Epidermal melanocyte (primary cell): ENCODE data around the gene MX2.

ENCODE experiments used
- DNase-seq: peaks from one replicate; pipeline ENCODE4 v3.0.0; 2011; ENCODE audit warnings: low spot score; ENCODE audit not compliant: insufficient read length

MX2 gene

DNA sequence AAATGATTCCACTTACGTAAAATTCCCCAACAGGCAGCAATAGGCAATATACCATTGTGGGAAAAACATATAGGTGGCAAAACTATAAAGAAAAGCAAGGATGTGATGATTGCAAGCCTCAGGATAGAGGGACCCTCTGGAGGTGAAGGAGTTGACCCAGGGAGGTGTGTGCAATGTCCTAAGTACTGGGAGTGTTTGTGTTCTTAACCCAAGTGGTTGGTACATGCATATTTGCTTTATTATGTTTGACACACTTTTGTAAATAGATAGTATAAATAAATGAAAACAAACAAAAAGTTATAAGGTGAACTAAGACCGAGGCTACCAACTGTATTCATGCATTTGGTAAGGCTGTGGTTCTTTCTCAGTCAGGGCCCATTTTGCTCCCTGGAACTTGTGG is 71.7 kb downstream of the MX2 start:
- no peak for DNase-seq

DNA sequence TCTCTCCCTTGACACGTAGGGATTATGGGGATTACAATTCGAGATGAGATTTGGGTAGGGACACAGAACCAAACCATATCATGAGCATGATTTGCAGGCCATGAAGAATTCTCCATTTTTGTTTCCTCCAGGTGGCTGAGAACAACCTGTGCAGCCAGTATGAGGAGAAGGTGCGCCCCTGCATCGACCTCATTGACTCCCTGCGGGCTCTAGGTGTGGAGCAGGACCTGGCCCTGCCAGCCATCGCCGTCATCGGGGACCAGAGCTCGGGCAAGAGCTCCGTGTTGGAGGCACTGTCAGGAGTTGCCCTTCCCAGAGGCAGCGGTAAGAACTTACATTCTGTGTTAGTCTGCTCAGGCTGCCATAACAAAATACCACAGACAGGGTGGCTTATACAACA is 73.9 kb downstream of the MX2 start:
- DNase-seq, result no peak

- no peak for DNase-seq
These were observed 75.9 kb downstream of the MX2 start for GRCh38 chr21:41437729-41438128.

DNA sequence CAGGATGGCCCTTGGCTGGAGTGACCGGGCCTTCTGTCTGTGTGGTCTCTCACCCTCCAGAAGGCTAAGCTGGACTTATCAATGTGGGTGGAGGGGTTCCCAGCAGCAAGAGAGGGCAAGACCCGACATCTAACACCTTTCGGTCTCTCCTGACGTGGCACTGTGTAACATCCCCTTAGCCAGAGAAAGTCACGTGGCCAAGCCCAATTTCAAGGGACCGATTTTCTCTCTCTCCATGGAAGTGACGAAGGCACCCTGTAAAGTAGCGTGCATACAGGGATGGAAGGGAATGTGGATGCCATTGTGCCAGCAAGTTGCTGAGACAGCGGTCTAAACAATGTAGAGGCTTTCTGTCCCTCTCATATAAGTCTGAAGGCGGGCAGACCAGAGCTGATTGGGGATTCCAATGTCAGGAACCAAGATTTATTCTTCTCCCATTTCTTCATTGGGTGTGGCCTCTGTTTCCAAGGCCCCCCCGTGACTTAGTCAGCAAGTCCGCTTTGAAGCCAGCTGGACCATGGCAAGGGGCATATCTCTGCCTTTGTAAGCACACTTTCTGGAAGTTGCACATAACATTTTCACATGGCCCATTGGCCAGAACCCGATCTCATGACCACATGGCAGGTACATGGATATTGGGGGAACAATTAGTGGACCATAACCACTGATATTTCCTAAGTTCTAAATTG is 76.7 kb downstream of the MX2 start:
- DNase-seq, result no peak

GRCh38 chr21:41439248-41439647 is 77.4 kb downstream of the MX2 start:
- no peak for DNase-seq

DNA sequence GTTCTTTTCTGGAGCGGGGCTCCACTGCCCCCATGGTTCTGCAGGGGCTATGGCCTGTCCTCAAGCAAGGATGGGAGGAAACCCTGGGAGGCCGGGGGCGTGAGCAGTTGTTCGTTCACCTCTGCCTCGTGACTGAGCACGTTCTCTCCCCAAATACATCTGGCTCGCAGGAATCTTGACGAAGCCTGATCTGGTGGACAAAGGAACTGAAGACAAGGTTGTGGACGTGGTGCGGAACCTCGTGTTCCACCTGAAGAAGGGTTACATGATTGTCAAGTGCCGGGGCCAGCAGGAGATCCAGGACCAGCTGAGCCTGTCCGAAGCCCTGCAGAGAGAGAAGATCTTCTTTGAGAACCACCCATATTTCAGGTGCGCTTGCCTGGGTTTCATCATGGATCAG is 79.7 kb downstream of the MX2 start:
- no peak for DNase-seq

DNA sequence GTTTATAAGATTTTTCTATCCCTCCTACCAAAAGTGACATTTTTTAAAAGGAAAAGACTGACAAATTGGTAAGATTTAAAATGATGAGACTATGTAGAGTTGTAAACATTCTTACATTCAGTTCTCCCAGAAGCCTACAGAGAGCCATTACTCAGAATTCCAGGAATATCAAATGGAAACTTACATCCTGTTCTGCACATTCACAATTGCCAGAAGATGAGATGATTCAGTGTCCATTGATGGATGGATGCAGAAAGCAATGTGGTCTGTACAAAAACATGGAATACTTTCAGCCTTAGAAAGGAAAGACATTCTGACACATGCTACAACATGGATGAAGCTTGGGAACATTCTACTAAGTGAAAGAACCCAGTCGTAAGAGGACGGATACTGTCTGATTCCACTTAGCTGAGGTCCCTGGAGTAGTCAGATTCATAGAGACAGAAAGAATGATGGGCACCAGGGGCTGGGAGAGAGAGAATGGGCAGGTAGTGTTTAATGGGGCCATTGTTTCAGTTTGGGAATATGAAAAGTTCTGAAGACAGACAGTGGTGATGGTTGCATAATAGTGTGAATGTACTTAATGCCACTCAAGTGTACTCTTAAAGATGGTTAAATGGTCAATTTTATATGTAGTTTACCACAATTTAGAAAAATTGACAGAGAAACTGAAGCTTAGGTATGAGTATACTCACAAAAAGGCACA is 80.8 kb downstream of the MX2 start:
- DNase-seq, result no peak

DNA sequence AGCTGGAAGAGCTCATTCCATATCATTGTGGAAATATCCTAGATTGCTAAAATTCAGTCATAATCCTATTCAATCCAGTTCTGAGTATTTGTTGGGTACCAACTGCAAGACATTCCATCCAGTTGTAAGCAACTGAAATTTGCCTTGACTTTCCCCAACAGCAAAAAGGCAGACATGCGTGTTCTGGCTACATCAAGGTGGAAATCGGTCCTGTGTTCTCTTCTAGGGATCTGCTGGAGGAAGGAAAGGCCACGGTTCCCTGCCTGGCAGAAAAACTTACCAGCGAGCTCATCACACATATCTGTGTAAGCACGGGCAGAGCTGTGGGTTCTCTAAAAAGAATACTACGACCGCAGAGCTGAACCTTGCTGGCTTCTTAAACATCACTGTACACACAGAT is 81.7 kb downstream of the MX2 start:
- DNase-seq, result no peak

DNA sequence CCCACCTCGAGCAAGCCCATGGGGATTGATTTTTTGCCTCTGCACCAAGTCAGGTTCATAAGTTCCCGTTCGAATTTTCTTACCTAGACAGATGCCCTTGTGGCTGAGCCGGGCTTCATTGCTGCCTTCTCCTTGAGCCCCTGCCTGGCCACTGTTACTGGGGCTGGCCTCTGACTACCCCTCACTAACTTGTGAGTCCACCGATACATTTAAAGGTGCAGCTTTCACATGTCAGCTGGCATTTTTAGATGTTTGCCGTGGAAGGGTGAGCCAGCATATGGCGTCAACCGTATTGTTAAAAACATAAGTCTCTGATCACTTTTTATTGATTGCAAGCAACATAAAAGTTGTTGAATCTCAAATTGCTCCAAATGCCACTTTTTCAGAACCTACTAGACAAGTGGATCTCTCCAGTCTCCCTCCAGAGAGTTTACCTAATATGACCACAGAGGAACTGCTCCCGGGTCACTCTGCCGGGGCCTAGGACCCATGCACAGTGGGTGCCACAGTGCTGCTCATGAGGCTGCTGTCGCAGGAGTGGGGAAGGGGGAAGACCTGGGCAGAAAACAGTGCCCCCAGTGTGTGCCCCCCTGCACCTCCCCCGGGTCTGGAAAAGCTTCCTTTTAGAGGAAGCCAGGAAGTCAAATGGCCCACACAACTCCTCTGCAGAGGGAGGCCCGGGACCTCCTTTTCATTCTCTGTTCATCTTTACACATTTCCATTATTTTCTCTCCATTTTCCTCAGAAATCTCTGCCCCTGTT is 83.1 kb downstream of the MX2 start:
- DNase-seq, result no peak

DNA sequence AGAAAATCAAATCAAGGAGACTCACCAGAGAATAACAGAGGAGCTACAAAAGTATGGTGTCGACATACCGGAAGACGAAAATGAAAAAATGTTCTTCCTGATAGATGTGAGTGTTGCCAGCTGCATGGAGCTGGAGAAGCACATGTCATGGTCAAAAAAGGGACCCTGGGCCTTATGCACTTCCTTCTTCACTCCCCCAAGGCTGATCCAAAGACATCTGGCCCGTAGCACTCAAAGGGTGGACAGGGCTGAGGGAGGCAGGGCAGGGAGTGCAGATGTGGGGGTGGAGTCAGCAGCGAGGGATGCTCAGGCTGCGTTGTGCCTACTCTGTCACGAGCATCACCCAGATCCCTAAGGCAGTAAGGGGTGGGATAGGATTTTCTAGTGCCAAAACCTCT is 83.6 kb downstream of the MX2 start:
- DNase-seq, result no peak

DNA sequence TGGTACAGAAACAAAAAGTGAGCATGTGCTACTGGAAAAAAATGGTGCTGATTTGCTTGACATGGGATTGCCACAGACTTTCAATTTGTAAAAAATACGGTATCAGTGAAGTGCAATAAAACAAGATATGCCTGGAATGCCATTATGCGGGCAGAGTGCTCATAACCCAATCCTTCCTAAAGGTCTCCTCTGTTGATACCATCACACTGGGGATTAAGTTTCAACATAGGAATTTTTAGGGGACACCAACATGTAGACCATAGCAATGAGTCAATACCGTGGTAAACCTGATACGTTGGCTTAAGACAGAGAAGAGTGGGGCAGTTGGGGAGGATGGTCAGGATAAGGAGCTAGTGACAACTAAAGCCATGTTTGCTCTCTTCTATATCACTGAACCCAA is 84.8 kb downstream of the MX2 start:
- no peak for DNase-seq

DNA sequence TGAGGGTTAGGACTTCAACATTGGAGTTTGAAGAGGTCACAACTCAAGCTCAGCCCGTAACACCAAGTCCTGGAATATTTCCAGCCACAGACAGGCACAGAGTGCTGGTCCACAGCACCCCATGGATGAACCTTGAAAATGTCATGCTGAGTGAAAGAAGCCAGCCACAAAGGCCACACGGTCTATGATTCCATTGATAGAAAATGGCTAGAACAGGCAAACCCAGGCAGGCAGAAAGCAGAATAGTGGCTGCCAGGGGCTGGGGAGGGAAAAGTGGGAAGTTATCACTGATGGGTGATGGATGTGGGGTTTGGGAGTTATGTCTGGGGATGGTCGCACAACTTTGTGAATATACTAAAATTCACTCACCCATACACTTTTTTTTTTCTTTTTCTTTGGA is 85.5 kb downstream of the MX2 start:
- no peak for DNase-seq

- DNase-seq, result no peak
These were observed 87.8 kb downstream of the MX2 start for GRCh38 chr21:41449613-41450012.

- no peak for DNase-seq
These were observed 90.2 kb downstream of the MX2 start for GRCh38 chr21:41451753-41452676.

DNA sequence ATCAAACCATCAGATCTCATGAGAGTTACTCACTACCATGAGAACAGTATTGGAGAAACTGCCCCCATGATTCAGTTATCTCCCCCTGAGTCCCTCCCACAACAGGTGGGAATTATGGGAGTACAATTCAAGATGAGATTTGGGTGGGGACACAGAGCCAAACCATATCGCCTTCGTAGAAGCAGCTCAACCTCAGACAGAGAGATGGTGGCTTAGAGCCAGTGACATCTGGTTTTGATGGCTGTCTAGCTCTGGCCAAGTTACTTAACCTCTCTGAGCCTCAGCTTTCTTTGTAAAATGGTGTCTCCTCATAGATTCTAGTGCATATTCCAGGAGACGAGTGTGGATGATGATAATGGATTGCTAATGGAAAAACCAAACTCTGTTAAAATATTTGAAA is 91.4 kb downstream of the MX2 start:
- no peak for DNase-seq

DNA sequence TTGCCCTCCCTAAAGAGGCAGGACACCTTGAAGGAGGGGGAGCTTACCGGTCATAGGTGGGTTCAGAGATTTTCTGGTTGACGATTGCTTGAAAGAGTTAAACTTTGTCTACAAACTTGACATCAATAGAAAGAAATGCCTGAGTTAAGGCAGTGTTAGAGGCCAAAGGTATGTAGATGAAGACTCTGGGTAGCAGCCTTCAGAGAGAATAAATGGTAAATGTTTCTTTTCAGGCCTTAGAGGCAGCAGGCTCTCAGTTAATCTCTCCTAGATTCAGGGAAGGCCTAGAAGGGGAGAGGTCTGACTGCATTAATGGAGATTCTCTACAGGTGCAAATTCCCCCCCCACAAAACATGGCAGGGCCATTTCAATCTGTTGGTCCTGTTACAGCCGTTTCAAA is 91.9 kb downstream of the MX2 start:
- no peak for DNase-seq

- no peak for DNase-seq
These were observed 96.3 kb downstream of the MX2 start for GRCh38 chr21:41458121-41458520.

GRCh38 chr21:41458559-41458958 is 96.7 kb downstream of the MX2 start:
- no peak for DNase-seq
